ENCODE results near the gene ZNF143. TPM values are rescaled to one million over a fixed set of nuclear protein-coding genes. Genes with fewer than 3 reads are reported as not detected.

The ZNF143 gene
- total and polyA plus RNA-seq, 10 of the 15 experiments (the other 5 are each of a cell fraction or from before 2014, with no cell fraction given) = 13.6 to 48.7 (median 19.4) TPM

GRCh38 chr11:9462806-9463537 is 2.2 kb downstream of the ZNF143 start (continued):
- peak; percentile 50; the same call in 1 of the 2 replicates for TF ChIP-seq MTA2 (IDR thresholded peaks at IDR 0.05; ENCODE audit: low read depth)
- TF ChIP-seq MEF2A (IDR thresholded peaks at IDR 0.05; ENCODE audit: insufficient read depth, low read depth, low read length) = peak; percentile 95
- peak; percentile 64 for TF ChIP-seq PML (IDR thresholded peaks at IDR 0.05; ENCODE audit: low read length)
- peak; percentile 86 for TF ChIP-seq NFIC (IDR thresholded peaks at IDR 0.05; ENCODE audit: low read depth, low read length)
- no peak for TF ChIP-seq ZBTB4 (CRISPR knock-in tag; IDR thresholded peaks at IDR 0.05)
- peak; percentile 25; the same call in 1 of the 2 replicates for TF ChIP-seq NR2F1 (conservative IDR thresholded peaks at IDR 0.05)
- TF ChIP-seq RELB (IDR thresholded peaks at IDR 0.05; ENCODE audit: low read depth) = peak; percentile 39; the same call in 1 of the 2 replicates
- TF ChIP-seq BCL11A (IDR thresholded peaks at IDR 0.05; ENCODE audit: low read depth, low read length) = peak; percentile 20; the same call in 1 of the 2 replicates
- peak; percentile 42; the same call in 1 of the 2 replicates for TF ChIP-seq PKNOX1 (IDR thresholded peaks at IDR 0.05)
- TF ChIP-seq ATF2 (IDR thresholded peaks at IDR 0.05; ENCODE audit: low read length) = peak; percentile 85
- TF ChIP-seq NFYB (IDR thresholded peaks at IDR 0.05; ENCODE audit: insufficient read depth, low read depth, low read length) = no peak
- TF ChIP-seq JUNB (IDR thresholded peaks at IDR 0.05) = peak; percentile 91
- TF ChIP-seq STAT3 (IDR thresholded peaks at IDR 0.05; ENCODE audit: low read depth, low read length) = 0 out of 2 replicates have a peak, but pooled peaks have one; percentile 67
- TF ChIP-seq IKZF1 (conservative IDR thresholded peaks at IDR 0.05) = peak; percentile 41; the same call in 1 of the 2 replicates
- TF ChIP-seq TBL1XR1 (IDR thresholded peaks at IDR 0.05; ENCODE audit: low read depth, low read length) = 0 out of 2 replicates have a peak, but pooled peaks have one; percentile 30
- TF ChIP-seq EZH2 (IDR thresholded peaks at IDR 0.05; ENCODE audit: borderline replicate concordance, control insufficient read depth, low read depth, low read length) = no peak
- TF ChIP-seq CREM (IDR thresholded peaks at IDR 0.05; ENCODE audit: low read depth) = peak; percentile 52; the same call in 1 of the 2 replicates
- peak; percentile 76 to 77 for TF ChIP-seq IKZF2 (IDR thresholded peaks at IDR 0.05)
- TF ChIP-seq BACH1 (IDR thresholded peaks at IDR 0.05; ENCODE audit: borderline replicate concordance) = peak; percentile 98
- TF ChIP-seq CEBPB (IDR thresholded peaks at IDR 0.05; ENCODE audit: borderline replicate concordance in 1 of 2, low read depth in 2 of 2, low read length in 2 of 2) = 0 out of 4 replicates have a peak, but pooled peaks of 1 of the 2 experiments have one; percentile 11
- no peak for TF ChIP-seq LARP7 (IDR thresholded peaks at IDR 0.05)
- TF ChIP-seq ASH2L (IDR thresholded peaks at IDR 0.05; ENCODE audit: borderline replicate concordance, low read depth) = no peak
- 0 out of 2 replicates have a peak, but pooled peaks have one; percentile 46 for TF ChIP-seq ZNF24 (IDR thresholded peaks at IDR 0.05)
- TF ChIP-seq RUNX3 (IDR thresholded peaks at IDR 0.05; ENCODE audit: low read length) = peak; percentile 77; the same call in 1 of the 2 replicates
